ENCODE measurements around the gene LRRC4. TPM values are rescaled to one million over a fixed set of nuclear protein-coding genes. Genes with fewer than 3 reads are reported as not detected.
A peak's percentile ranks its signal among the peaks of the same experiment; 100 is the strongest.

Gene LRRC4, protein sequence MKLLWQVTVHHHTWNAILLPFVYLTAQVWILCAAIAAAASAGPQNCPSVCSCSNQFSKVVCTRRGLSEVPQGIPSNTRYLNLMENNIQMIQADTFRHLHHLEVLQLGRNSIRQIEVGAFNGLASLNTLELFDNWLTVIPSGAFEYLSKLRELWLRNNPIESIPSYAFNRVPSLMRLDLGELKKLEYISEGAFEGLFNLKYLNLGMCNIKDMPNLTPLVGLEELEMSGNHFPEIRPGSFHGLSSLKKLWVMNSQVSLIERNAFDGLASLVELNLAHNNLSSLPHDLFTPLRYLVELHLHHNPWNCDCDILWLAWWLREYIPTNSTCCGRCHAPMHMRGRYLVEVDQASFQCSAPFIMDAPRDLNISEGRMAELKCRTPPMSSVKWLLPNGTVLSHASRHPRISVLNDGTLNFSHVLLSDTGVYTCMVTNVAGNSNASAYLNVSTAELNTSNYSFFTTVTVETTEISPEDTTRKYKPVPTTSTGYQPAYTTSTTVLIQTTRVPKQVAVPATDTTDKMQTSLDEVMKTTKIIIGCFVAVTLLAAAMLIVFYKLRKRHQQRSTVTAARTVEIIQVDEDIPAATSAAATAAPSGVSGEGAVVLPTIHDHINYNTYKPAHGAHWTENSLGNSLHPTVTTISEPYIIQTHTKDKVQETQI
- 1 to 10 TPM in 1 of 2 donors, under 1 TPM in 1; 0.17 to 1.9 TPM for total RNA-seq

GRCh38 chr7:128030654-128031611 lies at the start of gene LRRC4:
Gene LRRC4 (minus strand): TSS chr7:128031437. CDS start chr7:128030640, 797 bp downstream.
- no peaks in the 10 kb centered on the region for H3K9me3 ChIP-seq
- no peaks in the 10 kb centered on the region for H3K36me3 ChIP-seq
- no peak for TF ChIP-seq CTCF (IDR thresholded peaks at IDR 0.05)
- H3K4me3 ChIP-seq = peak within 1 kb of the TSS; percentile 48
- peak within 1 kb of the TSS in 1 of 2 donors; percentile 35 for H3K9ac ChIP-seq (ENCODE audit: low read depth in 2 of 2, low read length in 2 of 2)
- DNase-seq = peak; percentile 39
- H3K27ac ChIP-seq = no peak within 1 kb of the TSS
- H3K27me3 ChIP-seq = peaks cover 8% of the 10 kb centered on the region
- H3K4me1 ChIP-seq = no peaks in the 10 kb centered on the region
- intact Hi-C loops (cut with DNase I) = loop anchor here (10.0 kb wide), 1 partner anchor 174 kb away; no protein-coding TSS in a partner anchor

DNA sequence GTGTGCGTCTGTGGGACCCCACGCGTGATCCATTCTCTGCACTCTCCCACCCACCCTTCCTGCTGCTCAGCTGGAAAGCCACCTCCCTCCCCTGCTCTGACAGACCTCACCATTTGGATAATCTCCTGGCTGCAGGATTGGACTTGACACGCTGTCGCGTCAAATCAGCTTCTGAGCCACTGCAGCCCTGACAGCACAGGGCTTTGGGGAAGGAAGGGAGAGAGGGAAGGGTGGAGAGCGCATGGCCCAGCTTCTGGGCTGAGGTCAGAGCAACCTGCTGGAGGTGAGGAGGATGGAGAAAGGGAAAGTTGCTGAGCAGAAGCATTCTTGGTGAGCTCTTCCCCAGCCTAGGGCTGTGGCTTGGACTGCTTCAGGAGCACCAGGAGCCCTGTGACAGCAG lies 48.9 kb upstream of the LRRC4 start:
- no peak for TF ChIP-seq CTCF (IDR thresholded peaks at IDR 0.05)
- intact Hi-C loops (cut with DNase I) = no loop called here
- no peak for DNase-seq
- H3K9ac ChIP-seq (ENCODE audit: low read depth in 2 of 2, low read length in 2 of 2) = no peak overlapping the region
- no peaks in the 10 kb centered on the region for H3K9me3 ChIP-seq
- H3K27ac ChIP-seq = no peak overlapping the region
- H3K36me3 ChIP-seq = no peaks in the 10 kb centered on the region
- H3K4me3 ChIP-seq = no peak overlapping the region
- H3K4me1 ChIP-seq = peaks cover 5% of the 10 kb centered on the region
- H3K27me3 ChIP-seq = no peaks in the 10 kb centered on the region

DNA sequence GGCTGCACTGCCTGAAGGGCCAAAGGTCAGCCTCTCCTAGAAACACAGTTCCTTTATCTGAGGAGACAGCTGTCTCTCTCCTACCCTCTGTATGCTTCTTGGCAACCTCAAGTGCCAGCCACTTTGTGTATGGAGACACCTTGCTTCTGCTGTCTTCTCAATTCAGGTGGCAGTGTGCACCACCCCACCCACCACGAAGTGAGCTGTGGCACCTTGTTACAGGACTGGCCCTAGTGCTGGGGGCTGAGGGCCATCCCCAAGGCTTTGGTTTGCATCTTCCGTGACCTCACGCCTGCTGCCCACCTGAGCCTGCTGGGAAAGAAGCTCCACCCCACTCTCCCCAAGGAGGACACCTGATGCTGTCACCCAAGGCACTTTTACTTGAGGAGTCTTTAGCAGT lies 47.1 kb upstream of the LRRC4 start:
- peaks cover 5% of the 10 kb centered on the region for H3K4me1 ChIP-seq
- no peak overlapping the region for H3K4me3 ChIP-seq
- no peaks in the 10 kb centered on the region for H3K9me3 ChIP-seq
- intact Hi-C loops (cut with DNase I) = no loop called here
- no peak for DNase-seq
- no peak for TF ChIP-seq CTCF (IDR thresholded peaks at IDR 0.05)
- no peaks in the 10 kb centered on the region for H3K27me3 ChIP-seq
- no peaks in the 10 kb centered on the region for H3K36me3 ChIP-seq
- H3K9ac ChIP-seq (ENCODE audit: low read depth in 2 of 2, low read length in 2 of 2) = no peak overlapping the region
- no peak overlapping the region for H3K27ac ChIP-seq

DNA sequence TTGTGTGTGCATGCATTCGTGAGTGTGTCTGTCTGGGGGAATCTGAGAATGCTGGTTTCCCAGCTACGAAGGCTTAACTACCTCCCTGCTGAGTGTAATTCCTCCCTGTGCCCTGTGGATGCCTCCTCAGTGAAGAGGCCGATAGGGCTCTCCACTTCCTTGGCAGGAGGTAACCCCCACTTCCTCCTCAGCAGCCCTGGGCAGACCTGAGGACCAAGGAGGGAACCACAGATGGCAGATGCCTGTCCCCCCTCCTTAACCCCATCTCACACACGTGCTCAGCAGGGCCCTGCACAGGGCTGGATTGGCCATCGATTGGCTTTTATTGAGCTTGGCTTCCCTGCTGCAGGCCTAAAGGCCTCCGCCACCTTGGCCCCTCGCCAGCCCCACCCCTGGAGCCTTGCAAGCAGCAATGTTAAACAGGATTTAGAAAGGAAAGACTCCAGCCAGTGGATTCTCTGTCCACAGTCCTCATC lies 45.6 kb upstream of the LRRC4 start:
- no peaks in the 10 kb centered on the region for H3K36me3 ChIP-seq

More for the DNA sequence above, 45.6 kb upstream of the LRRC4 start:
- Histone ChIP-seq H3K4me3 (no peak overlapping the region), H3K27me3 (no peaks in the 10 kb centered on the region), H3K9ac (ENCODE audit: low read depth in 2 of 2, low read length in 2 of 2) (no peak overlapping the region), H3K9me3 (no peaks in the 10 kb centered on the region), H3K27ac (no peak overlapping the region), H3K4me1 (peaks cover 5% of the 10 kb centered on the region)
- peak; percentile 86 for DNase-seq
- no peak for TF ChIP-seq CTCF (IDR thresholded peaks at IDR 0.05)
- intact Hi-C loops (cut with DNase I) = no loop called here

Data from colonic mucosa (tissue), 4 donors.